GM18873 (cell line): ENCODE measurements around the gene DIPK1C.
"Not testable (repeated sequence)": the region's sequence is repeated elsewhere in the genome, so short reads cannot be mapped to it uniquely, and the experiment has no call there.

ENCODE experiments used
- ATAC-seq: cut with Tn5 transposase; IDR thresholded peaks from one replicate; pipeline ENCODE4 v1.9.1; 2021; ENCODE audit warnings: mild to moderate bottlenecking, moderate library complexity, moderate number of reproducible peaks; ENCODE audit not compliant: unreplicated experiment, low FRiP score

Gene DIPK1C

GRCh38 chr18:74457043-74457724, at the start of gene DIPK1C:
TSS of gene DIPK1C (minus strand) at chr18:74457308. CDS start at chr18:74457259, 49 bp downstream.
- no peak for ATAC-seq

- ATAC-seq = no peak
Observed at GRCh38 chr18:74506448-74507084, 49.5 kb upstream of the DIPK1C start.

- no peak for ATAC-seq
Observed at GRCh38 chr18:74505776-74506175, 48.7 kb upstream of the DIPK1C start.

DNA sequence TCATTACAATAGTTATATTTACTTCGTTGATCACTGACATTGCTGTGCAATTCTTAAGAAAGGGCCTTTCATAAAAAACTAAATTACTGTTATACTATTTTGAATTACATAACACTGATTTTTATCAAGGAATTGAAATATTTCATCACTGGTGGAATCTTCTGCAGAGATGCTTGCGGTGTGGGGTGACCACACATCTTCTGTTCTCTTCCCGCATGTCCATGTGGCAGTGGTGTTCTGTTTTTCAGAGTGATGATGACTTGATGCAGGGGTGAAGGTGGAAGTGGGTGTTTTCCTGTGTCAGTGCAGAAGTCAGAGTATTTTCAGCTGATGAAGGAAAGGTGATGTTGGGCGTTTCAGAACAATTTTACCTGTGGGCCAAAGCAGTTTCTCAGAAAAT, 46.0 kb upstream of the DIPK1C start:
- no peak for ATAC-seq

DNA sequence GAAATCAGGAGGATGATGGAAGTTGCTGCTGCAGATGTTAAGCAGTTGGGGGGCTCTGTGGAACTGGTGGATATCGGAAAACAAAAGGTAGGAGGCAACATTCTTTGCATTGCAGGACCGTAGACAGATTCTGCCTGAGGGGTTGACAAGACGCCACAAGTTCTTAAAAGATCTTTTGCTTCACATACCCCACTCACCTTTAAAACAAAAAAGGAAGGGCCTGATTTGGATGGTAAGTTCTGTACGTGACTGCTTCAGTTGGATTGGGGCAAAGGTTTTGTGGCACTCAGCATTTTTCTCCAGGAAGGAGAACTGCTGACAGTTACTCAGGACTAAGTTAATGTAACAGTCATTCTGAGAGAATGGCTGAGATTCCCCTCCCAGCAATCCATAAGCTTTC, 44.3 kb upstream of the DIPK1C start:
- ATAC-seq = no peak

DNA sequence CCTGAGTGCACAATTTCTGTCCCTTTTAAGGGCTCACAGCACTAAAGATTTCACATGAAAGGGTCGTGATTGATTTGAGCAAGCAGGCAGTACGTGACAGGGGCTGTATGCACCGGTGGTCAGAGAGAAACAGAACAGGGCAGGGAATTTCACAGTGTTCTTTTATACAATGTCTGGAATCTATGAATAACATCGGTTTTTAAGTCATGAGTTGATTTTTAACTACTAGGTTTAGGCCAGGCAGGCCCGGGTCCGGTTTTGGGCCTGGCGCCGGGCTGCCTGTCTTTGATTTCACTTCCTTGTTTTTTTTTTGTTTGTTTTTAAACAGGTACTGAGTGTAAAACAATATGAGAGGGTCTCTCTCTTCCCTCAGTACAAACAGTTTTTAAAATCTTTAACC, 43.7 kb upstream of the DIPK1C start:
- not testable (repeated sequence) for ATAC-seq

GRCh38 chr18:74500372-74500771, 43.3 kb upstream of the DIPK1C start:
- no peak for ATAC-seq

- peak; percentile 42 for ATAC-seq
Observed at GRCh38 chr18:74499633-74500032, 42.5 kb upstream of the DIPK1C start.

GRCh38 chr18:74498712-74499627, 41.9 kb upstream of the DIPK1C start:
- ATAC-seq = peak; percentile 40

GRCh38 chr18:74497778-74498177, 40.7 kb upstream of the DIPK1C start:
- ATAC-seq = no peak

GRCh38 chr18:74497324-74497676, 40.2 kb upstream of the DIPK1C start:
- ATAC-seq = no peak

- peak; percentile 4 for ATAC-seq
Observed at GRCh38 chr18:74496508-74497323, 39.6 kb upstream of the DIPK1C start.

DNA sequence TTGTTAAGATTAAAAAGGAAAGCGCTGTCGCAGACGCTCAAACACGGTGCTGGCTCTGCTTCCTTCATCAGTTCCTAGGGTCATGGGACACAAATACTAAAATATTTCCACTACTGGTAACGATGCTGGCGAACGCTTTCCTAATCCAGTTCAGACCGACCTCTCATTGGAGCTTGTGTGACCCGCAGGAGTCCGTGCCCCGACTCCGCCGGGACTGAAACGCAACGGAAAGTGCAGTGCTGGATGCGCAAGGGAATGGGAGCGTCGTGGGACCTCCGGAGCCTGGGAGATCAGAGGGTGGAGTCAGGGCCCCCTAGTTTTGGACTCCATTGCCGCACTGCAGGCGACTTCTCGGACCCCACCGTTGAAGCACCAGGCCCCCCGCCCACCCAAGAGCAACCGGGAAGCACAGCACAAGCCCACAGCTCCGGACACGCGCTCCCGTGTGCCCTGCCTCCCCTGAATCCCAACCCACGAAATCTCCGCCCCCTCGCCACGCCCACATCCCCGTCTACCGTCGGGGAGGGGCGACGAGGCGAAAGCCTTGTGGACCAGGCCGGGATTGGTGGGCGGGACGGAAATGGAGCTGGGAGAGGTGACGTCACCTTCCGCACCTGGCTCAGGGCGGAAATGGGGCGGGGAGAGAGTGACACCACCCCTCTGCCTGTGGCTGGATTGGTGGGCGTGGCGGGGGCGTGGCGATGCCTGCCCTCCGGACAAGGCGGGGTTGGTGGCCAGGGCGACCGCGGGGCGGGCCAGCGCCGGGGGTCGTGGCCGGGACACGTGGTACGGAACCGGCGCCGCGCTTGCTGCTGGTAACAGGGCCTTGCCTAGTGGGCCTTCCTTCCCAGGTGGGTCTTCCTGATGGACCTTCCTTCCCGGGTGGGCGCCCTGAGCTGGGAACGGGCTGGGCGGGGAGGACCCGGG, 38.7 kb upstream of the DIPK1C start, which contains the start of gene CNDP2:
Gene CNDP2 (plus strand): TSS at position 783 of the 927 bp plus-strand sequence. CDS start 3,611 bp downstream, outside the sequence.
- peak; percentile 70 for ATAC-seq

- ATAC-seq = no peak
Observed at GRCh38 chr18:74494514-74494913, 37.4 kb upstream of the DIPK1C start.

GRCh38 chr18:74493689-74494088, 36.6 kb upstream of the DIPK1C start:
- peak; percentile 28 for ATAC-seq

GRCh38 chr18:74492259-74492658, 35.2 kb upstream of the DIPK1C start:
- ATAC-seq = no peak

GRCh38 chr18:74489676-74490075, 32.6 kb upstream of the DIPK1C start:
- ATAC-seq = no peak

DNA sequence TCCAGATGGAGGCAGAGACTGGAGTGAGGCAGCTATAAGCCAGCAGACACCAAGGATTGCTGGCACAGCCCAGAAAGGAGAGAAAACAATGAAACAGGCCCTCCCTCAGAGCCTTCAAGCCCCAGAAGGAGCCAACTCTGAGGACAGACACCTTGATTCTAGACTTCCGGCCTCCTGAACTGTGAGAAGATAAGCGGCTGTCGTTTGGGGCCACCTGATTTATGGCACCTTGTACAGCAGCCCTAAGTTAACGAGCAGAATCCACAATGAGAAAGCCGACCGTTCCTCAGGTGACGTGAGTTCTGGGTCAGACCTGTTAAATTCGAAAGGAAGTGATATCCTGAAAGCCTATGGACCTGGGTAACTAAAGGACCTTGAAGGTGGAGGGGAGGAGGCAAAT, 31.8 kb upstream of the DIPK1C start:
- no peak for ATAC-seq

DNA sequence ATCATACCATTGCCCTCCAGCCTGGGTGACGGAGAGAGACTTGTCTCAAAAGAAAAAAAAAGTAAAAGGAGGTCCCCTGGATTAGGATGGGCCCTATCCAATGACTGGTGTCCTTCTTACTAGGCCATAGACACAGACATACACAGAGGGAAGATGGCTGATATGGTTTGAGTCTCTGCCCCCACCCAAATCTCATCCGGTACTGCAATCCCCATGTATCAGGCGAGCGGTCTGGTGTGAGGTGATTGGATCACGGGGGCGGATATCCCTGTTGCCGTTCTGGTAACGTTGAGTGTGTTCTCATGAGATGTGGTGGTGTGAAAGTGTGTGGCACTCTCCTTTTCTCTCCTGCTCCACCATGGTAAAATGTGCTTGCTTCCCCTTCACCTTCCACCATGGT, 31.2 kb upstream of the DIPK1C start:
- no peak for ATAC-seq
